HS-5 (cell line): ENCODE data around the gene ABCC4.

Source experiments
- DNase-seq: peaks from one replicate; pipeline ENCODE4 v3.0.0-alpha.2; 2012; ENCODE audit warnings: low read depth

The ABCC4 gene

GRCh38 chr13:94994506-94994905 lies 306.7 kb downstream of the ABCC4 start:
- no peak for DNase-seq

GRCh38 chr13:94993616-94994015 lies 307.6 kb downstream of the ABCC4 start:
- no peak for DNase-seq

- no peak for DNase-seq
Observed at GRCh38 chr13:94992036-94992960, 309.0 kb downstream of the ABCC4 start.

- no peak for DNase-seq
Observed at GRCh38 chr13:94988654-94989053, 312.6 kb downstream of the ABCC4 start.

GRCh38 chr13:94987869-94988268 lies 313.4 kb downstream of the ABCC4 start:
- no peak for DNase-seq

GRCh38 chr13:94987081-94987480 lies 314.2 kb downstream of the ABCC4 start:
- DNase-seq: no peak

GRCh38 chr13:94984958-94985357 lies 316.3 kb downstream of the ABCC4 start:
- no peak for DNase-seq

GRCh38 chr13:94978516-94978915 lies 322.7 kb downstream of the ABCC4 start:
- DNase-seq: no peak

GRCh38 chr13:94974015-94974951 lies 327.0 kb downstream of the ABCC4 start:
- no peak for DNase-seq

GRCh38 chr13:94972262-94972661 lies 329.0 kb downstream of the ABCC4 start:
- no peak for DNase-seq
